Activated T-cell treated with anti-CD3 and anti-CD28 coated beads, Interleukin-2, amount 50 U/mL, for 4 hours (primary cell): ENCODE measurements around the gene TENM4. TPM values are rescaled to one million over a fixed set of nuclear protein-coding genes. Genes with fewer than 3 reads are reported as not detected.

Experiments used
- ATAC-seq, 2 donors: fragments of 200-7000 bp; cut with Tn5 transposase; one replicate each; pipeline ENCODE4 v1.10.0; 2021
- DNase-seq: peaks from one replicate; pipeline ENCODE4 v3.0.0-alpha.2; 2020
- H3K27me3 Mint-ChIP-seq: one replicate; pipeline ENCODE4 v1.8.0; 2021; ENCODE audit warnings: low read depth, mixed read lengths
- H3K36me3 Mint-ChIP-seq: one replicate; pipeline ENCODE4 v1.8.0; 2022; ENCODE audit warnings: mixed read lengths; ENCODE audit not compliant: insufficient read depth
- H3K4me1 Mint-ChIP-seq: one replicate; pipeline ENCODE4 v1.8.0; 2021; ENCODE audit warnings: low read depth, mixed read lengths
- H3K4me3 Mint-ChIP-seq: one replicate; pipeline ENCODE4 v1.8.0; 2021; ENCODE audit warnings: mild to moderate bottlenecking, moderate library complexity, mixed read lengths
- H3K9me3 Mint-ChIP-seq: one replicate; pipeline ENCODE4 v1.8.0; 2021; ENCODE audit warnings: mixed read lengths
- total RNA-seq, 3 donors: library from RNA; stranded (reverse); gene quantifications; one replicate each; pipeline ENCODE4 v1.2.1, GENCODE V29; 2021

The TENM4 gene
- total RNA-seq, 3 donors from 2014 or later: 0.10 to 0.30 TPM; not detected in 1

DNA sequence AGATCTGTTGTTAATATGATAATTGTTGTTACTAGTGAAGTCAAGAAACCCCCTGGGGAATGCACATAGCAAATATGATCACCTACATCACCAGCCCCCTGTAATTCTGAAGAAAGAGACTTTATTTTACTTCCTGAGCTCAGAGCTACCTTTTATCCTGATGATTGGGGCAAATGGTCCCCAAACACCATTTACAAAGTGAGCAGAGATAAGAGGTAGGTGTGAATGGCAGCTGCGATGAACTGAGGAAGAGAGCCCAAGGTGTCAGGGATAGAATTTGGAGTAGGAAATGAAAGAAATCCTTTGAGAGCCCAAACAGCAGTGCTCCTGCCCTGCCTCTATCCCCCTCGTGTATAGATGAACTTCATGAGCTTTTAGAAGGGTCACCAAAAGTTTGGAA is 69.1 kb downstream of the TENM4 start:
- DNase-seq (no peak), ATAC-seq (no peak)
- H3K27me3 Mint-ChIP-seq: no peaks in the 10 kb centered on the region
- no peaks in the 10 kb centered on the region for H3K4me1 Mint-ChIP-seq
- H3K4me3 Mint-ChIP-seq: no peak overlapping the region
- no peaks in the 10 kb centered on the region for H3K9me3 Mint-ChIP-seq
- H3K36me3 Mint-ChIP-seq: no peaks in the 10 kb centered on the region

DNA sequence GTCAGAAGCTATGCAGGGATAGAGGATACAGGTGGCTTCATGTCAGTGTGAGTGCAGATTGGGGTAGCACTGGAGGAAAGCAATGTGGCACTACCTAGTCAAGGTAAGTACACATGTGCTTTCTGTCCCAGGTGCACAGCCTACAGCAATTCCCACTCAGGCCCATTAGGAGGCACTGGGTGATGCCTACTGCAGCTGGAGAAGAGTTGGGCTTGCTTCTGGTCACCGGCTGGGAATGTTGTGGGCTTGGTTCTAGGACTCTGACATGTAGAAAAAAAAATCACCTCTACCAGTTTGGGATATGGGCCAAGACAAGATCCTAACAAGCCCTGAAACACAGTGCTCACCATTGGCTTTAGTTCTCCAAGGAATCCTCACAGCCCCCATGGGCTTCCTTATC is 69.7 kb downstream of the TENM4 start:
- H3K4me3 Mint-ChIP-seq: no peak overlapping the region
- no peaks in the 10 kb centered on the region for H3K9me3 Mint-ChIP-seq
- H3K36me3 Mint-ChIP-seq: no peaks in the 10 kb centered on the region
- H3K27me3 Mint-ChIP-seq: no peaks in the 10 kb centered on the region
- H3K4me1 Mint-ChIP-seq: no peaks in the 10 kb centered on the region
- no peak for DNase-seq
- ATAC-seq: no peak

DNA sequence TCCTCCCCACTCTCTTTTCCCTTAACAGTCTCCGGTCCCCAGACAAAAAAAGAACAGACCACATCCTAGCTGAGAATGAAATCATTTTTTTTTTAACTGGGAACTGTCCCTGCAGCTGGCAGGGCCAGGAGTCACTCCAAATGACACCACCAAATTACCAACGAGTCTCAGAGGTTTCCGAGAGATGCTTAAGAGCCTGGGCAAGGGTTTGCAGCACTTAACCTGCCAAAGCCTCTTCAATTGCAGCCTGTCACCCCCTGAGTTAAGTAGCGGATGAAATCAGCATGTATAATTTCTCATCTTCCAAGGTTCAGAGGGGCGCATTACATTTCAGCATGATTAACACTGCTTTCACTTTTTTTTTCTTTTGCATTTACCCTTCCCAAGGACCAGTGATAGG is 71.8 kb downstream of the TENM4 start:
- Mint-ChIP-seq H3K4me1 (no peaks in the 10 kb centered on the region), H3K4me3 (no peak overlapping the region), H3K27me3 (no peaks in the 10 kb centered on the region), H3K9me3 (no peaks in the 10 kb centered on the region), H3K36me3 (no peaks in the 10 kb centered on the region)
- ATAC-seq (no peak), DNase-seq (no peak)

DNA sequence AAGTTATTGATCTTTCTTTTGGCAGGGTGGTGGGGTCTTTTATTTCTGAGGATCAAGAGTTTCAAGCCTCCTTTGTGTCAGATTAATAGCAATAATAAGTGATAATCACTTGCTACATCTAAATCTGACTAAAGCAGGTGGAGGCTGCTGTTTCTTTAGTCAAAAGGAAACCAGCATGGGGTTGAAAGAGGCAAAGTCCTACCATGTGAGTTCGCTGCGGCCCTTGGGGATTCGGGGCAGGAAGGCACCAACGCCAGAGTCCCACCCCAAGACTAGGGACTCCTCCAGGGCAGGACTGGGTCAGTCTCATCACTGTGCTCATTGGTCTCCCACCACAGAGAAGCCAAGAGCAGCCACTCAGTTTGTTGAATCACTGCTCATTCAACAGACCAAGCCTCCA is 73.0 kb downstream of the TENM4 start:
- DNase-seq: no peak
- no peaks in the 10 kb centered on the region for H3K4me1 Mint-ChIP-seq
- no peak overlapping the region for H3K4me3 Mint-ChIP-seq
- H3K9me3 Mint-ChIP-seq: no peaks in the 10 kb centered on the region
- H3K36me3 Mint-ChIP-seq: no peaks in the 10 kb centered on the region
- H3K27me3 Mint-ChIP-seq: peaks cover 1% of the 10 kb centered on the region
- ATAC-seq: no peak

DNA sequence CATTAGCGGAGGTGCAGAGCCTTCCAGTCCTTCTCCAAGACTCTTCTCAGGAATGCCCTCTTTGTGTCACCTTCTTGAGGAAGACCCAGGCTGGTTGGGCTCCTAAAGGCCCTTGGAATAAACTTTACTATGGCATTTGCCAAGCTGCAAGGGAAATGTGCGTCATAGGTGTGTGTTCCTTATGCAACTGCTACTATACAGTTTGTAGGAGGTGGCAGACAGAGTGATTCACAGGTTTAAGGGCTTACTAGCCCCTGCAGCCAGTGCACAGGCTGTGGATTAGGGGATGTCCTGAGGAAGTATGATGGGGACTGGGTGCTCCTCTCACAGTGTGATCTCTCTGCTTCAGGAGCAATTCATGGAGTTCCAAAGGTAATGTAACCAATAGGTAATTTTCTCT is 74.6 kb downstream of the TENM4 start:
- Mint-ChIP-seq H3K27me3 (peaks cover 1% of the 10 kb centered on the region), H3K36me3 (no peaks in the 10 kb centered on the region), H3K4me3 (no peak overlapping the region), H3K9me3 (no peaks in the 10 kb centered on the region), H3K4me1 (no peaks in the 10 kb centered on the region)
- ATAC-seq: no peak
- no peak for DNase-seq

DNA sequence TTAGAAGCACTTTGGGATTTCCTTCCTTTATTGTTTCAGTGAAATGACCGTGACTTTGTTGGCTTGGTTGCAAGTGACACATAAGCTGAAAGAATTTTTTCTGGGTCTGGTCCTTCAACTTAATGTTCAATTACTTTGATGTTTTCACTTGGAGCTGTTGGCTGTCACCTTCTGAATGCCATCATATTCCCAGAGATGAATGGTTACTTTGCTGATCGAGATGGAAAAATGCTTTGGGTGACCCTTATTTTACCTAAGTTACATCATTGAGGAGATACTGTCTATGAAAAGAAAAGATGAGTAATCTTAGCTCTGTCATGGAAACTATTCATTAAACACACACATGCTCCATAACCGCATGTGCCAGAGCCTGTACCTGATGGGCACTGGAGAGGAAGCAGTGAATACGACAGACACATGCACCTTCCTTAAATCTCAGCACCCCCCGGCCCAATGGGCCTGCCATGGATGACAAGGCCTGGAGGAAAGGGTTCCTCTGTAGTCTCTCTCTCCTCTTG is 76.9 kb downstream of the TENM4 start:
- ATAC-seq: no peak
- Mint-ChIP-seq H3K27me3 (peaks cover 1% of the 10 kb centered on the region), H3K4me3 (no peak overlapping the region), H3K36me3 (no peaks in the 10 kb centered on the region), H3K9me3 (no peaks in the 10 kb centered on the region), H3K4me1 (no peaks in the 10 kb centered on the region)
- DNase-seq: no peak

DNA sequence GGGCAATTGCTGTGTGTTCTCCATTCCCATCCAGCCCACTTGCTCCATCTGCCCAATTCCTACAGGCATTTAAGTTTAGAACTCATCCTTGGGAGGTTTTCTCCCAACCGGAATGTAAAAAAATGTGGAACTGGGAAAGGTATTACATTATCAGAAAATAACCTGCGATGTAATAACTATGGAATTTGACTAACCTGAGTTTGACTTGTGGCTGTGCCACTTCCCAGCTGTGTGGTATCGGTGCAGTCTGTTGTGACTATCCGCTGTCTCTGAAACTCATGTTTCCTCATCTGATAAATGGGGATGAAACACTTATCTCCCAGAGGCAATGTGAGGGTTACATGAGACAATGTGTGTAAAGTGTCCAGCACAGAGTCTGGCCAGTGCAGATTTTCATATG is 77.6 kb downstream of the TENM4 start:
- no peaks in the 10 kb centered on the region for H3K36me3 Mint-ChIP-seq
- no peaks in the 10 kb centered on the region for H3K4me1 Mint-ChIP-seq
- no peak for ATAC-seq
- peaks cover 1% of the 10 kb centered on the region for H3K27me3 Mint-ChIP-seq
- no peaks in the 10 kb centered on the region for H3K9me3 Mint-ChIP-seq
- no peak for DNase-seq
- H3K4me3 Mint-ChIP-seq: no peak overlapping the region

DNA sequence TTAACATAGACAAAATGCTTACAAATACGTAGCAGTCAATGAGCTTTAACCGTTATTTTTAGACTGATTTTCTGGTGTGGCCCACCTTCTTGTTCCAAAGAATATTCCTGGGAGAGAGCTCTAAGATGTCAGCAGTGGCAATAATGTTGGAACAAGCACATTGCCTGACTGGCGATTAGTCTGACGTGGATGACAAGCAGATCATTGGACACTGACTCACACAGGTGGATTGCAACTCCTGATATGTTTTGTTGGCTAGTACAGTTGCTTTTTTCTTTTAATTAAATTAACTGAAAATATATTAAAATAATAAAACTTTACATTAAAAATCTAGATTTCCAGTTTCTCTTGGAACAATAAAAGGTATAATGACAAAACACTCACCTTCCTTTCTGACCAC is 78.0 kb downstream of the TENM4 start:
- Mint-ChIP-seq H3K36me3 (no peaks in the 10 kb centered on the region), H3K4me3 (no peak overlapping the region), H3K9me3 (no peaks in the 10 kb centered on the region), H3K27me3 (peaks cover 1% of the 10 kb centered on the region), H3K4me1 (no peaks in the 10 kb centered on the region)
- ATAC-seq (no peak), DNase-seq (no peak)

DNA sequence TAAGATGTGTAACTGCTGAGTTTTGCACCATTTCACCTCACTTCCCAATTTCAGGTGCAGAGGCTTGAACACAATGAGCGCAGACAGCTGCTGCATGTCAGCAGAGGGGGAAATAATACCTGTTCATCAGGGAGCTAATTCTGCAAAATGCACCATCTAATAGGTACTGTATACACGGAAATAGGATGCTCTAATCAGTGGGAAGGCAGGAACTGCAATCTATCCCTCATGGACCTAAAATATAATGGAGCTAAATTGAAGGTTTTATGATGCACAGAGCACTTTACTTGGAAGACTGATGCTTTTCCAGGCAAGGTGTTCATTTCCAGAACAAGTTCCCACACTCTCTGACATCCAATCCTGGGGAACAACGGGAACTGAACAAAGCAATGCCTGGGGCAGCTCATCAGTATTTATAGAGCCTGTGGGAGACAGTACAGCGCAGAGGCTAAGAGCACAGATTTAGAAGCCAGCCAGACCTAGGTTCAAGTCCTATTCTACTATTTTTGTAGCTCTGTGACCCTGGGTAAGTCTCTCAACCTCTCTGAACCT is 78.5 kb downstream of the TENM4 start:
- DNase-seq (no peak), ATAC-seq (no peak)
- Mint-ChIP-seq H3K9me3 (no peaks in the 10 kb centered on the region), H3K27me3 (peaks cover 1% of the 10 kb centered on the region), H3K4me3 (no peak overlapping the region), H3K4me1 (no peaks in the 10 kb centered on the region), H3K36me3 (no peaks in the 10 kb centered on the region)

DNA sequence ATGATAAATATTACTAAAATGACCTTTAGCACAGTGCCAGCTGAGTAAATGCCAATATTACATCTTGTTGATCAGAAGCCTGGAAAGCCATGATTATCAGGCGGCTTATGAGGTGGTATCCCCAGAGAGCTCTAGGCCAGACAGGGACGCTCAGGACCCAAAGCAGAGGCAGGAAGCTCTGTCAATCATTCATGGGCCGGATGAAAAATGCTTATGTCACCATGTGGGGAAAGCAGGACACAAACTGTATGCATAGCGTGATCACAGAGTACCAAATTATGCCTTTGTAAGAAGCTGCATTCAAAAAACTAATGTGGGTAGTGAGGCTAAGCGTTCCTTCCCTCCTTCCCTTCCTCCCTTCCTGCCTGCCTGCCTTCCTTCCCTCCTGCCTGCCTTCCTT is 82.6 kb downstream of the TENM4 start:
- Mint-ChIP-seq H3K9me3 (no peaks in the 10 kb centered on the region), H3K4me3 (no peak overlapping the region), H3K36me3 (no peaks in the 10 kb centered on the region), H3K27me3 (peaks cover 1% of the 10 kb centered on the region), H3K4me1 (no peaks in the 10 kb centered on the region)
- DNase-seq (no peak), ATAC-seq (no peak)

DNA sequence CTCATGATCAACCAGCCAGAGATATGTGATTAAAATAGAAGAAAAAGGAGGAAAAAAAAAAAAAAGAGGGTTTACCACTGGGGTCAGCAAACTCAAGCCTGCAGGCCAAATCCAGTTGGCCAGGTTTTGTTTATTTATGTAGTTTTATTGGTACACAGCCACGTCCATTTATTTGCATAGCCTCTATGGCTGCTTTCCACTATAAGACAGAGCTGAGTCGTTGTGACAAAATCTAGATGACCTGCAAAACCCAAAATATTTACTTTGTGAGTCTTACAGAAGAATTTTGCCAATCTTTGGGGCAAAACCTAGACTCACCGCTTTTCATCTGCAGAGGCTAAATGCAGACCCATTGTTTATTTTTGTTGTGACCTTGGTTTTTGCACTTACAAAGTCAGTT is 87.1 kb downstream of the TENM4 start:
- Mint-ChIP-seq H3K27me3 (no peaks in the 10 kb centered on the region), H3K9me3 (no peaks in the 10 kb centered on the region), H3K4me3 (no peak overlapping the region), H3K4me1 (no peaks in the 10 kb centered on the region), H3K36me3 (no peaks in the 10 kb centered on the region)
- no peak for DNase-seq
- no peak for ATAC-seq

DNA sequence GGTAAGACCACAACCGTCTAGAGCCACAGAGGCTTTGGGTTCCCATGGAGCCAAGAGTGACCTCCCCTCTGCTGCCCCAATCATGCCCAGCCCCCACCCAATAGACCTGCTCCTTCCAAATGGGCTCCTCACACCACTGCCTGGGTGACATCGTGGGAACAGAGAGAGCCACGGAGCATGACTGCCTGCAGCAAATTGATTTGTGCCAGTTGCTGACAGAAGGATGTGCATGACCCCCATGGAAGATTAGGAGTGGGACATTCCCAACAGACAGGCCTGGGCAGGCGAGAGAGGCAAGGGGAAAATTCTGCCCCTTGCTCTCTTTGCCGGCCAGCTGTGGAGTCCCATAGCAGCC is 88.5 kb downstream of the TENM4 start:
- Mint-ChIP-seq H3K36me3 (no peaks in the 10 kb centered on the region), H3K27me3 (no peaks in the 10 kb centered on the region), H3K4me1 (no peaks in the 10 kb centered on the region), H3K9me3 (no peaks in the 10 kb centered on the region), H3K4me3 (no peak overlapping the region)
- DNase-seq (no peak), ATAC-seq (no peak)

DNA sequence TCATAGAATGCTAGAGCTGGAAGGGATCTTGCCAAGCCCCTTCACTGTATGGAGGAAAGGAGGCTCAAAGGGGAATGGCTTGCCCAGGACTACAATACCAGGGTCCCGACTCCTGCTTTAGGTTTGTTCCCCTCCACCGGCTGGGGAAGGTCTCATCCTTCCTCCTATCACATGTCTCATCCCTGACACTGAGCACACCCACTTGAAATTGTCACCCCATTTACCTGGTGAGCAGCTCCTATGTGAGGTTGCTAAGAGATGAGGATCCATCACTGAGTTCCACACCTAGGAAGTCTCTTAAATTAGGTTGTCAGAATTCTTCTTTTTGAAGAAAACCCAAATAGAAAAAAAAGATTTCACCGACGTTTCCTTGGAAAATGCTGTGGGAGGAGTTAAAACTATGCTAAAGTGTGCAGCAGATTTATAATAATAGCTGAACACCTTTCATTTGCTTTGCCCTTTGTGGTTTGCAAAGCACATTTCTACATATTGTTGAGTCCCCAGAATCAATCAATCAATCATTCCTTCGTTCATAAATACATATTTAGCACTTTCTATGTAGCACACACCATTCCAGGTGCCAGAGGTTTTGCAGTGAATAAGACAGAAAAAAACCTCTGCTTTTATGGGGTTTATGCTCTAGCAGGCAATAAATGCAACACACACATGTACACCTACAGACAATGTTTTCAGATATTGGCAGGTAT is 91.7 kb downstream of the TENM4 start:
- H3K4me1 Mint-ChIP-seq: no peaks in the 10 kb centered on the region
- ATAC-seq: no peak
- H3K4me3 Mint-ChIP-seq: no peak overlapping the region
- no peaks in the 10 kb centered on the region for H3K27me3 Mint-ChIP-seq
- no peak for DNase-seq
- no peaks in the 10 kb centered on the region for H3K36me3 Mint-ChIP-seq
- no peaks in the 10 kb centered on the region for H3K9me3 Mint-ChIP-seq

DNA sequence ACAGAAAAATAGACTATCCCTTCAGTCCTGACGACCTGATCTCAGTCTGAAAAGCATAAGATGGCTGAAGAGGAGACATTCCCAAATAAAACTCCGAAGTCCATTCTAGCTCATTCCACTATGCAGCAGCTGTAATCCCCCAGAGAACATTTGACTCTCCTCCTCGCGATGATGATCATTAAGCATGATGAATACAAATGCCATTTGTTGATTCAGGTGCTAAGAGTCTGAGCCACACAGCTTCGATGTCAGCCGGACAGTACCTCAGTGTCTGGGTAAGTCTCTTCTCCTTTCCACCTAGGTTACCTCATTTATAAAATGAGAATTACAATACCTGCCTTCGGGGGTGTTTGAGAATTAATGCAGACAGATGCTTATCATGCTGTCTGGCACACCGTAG is 94.8 kb downstream of the TENM4 start:
- H3K9me3 Mint-ChIP-seq: no peaks in the 10 kb centered on the region
- no peaks in the 10 kb centered on the region for H3K4me1 Mint-ChIP-seq
- no peak for ATAC-seq
- DNase-seq: no peak
- H3K36me3 Mint-ChIP-seq: no peaks in the 10 kb centered on the region
- H3K4me3 Mint-ChIP-seq: no peak overlapping the region
- H3K27me3 Mint-ChIP-seq: peaks cover 3% of the 10 kb centered on the region

DNA sequence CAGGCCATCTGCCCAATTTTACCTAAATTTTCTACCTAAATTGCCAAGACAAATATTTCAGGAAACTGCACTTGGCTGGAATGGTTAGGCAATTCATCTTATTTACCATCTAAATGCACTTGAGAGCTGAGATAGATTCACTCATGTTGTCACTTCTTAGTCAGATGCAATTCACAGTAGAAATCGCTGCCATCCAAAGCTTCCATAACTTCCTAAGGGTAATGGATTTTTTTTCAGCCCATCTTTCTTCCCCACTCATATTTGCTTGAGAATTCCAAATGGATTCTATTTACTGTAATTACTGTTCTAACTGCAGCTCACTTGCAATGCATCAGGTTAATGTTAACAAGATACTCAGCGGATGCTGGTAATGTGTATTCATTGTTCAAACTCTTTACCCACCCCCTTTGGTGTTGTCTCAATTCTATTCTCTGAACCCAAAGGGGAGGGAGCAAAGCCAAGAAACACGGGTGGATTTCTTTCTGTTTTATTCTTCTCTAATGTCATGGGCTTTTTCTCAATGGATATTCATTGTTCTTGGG is 96.0 kb downstream of the TENM4 start:
- DNase-seq: no peak
- H3K4me1 Mint-ChIP-seq: no peaks in the 10 kb centered on the region
- no peak for ATAC-seq
- peaks cover 3% of the 10 kb centered on the region for H3K27me3 Mint-ChIP-seq
- no peaks in the 10 kb centered on the region for H3K9me3 Mint-ChIP-seq
- H3K4me3 Mint-ChIP-seq: no peak overlapping the region
- H3K36me3 Mint-ChIP-seq: no peaks in the 10 kb centered on the region
